ENCODE data around the gene COG6.

Gene COG6

DNA sequence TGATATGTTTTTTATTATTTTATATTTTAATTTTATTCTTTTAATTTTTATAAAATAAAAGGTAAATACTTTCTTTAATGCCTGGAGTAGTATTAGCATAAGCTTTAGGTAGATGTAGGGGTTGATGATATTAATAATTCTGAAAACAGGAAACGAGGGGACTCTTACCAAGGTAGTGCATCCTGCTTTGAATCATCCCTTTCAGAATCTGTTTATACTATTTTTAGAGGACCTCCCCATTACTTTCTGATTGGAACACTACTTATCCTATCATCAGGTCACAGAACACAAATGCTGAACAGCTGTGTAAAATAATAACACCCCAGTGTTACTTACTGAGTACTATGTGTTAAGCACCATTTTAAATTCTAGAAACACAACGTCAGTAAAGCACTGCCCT, 27.3 kb downstream of the COG6 start:
- TF ChIP-seq, protein P1, sequence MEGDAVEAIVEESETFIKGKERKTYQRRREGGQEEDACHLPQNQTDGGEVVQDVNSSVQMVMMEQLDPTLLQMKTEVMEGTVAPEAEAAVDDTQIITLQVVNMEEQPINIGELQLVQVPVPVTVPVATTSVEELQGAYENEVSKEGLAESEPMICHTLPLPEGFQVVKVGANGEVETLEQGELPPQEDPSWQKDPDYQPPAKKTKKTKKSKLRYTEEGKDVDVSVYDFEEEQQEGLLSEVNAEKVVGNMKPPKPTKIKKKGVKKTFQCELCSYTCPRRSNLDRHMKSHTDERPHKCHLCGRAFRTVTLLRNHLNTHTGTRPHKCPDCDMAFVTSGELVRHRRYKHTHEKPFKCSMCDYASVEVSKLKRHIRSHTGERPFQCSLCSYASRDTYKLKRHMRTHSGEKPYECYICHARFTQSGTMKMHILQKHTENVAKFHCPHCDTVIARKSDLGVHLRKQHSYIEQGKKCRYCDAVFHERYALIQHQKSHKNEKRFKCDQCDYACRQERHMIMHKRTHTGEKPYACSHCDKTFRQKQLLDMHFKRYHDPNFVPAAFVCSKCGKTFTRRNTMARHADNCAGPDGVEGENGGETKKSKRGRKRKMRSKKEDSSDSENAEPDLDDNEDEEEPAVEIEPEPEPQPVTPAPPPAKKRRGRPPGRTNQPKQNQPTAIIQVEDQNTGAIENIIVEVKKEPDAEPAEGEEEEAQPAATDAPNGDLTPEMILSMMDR (IDR thresholded peaks at IDR 0.05), result no peak
- Mint-ChIP-seq H3K36me3 (ENCODE audit: low read depth) (peaks cover 49% of the 10 kb centered on the region), H3K27ac (no peak overlapping the region), H3K9me3 (peaks cover 12% of the 10 kb centered on the region), H3K27me3 (ENCODE audit: low read depth, poor library complexity) (no peaks in the 10 kb centered on the region), H3K4me3 (no peak overlapping the region), H3K4me1 (no peaks in the 10 kb centered on the region)
- no peak for DNase-seq

DNA sequence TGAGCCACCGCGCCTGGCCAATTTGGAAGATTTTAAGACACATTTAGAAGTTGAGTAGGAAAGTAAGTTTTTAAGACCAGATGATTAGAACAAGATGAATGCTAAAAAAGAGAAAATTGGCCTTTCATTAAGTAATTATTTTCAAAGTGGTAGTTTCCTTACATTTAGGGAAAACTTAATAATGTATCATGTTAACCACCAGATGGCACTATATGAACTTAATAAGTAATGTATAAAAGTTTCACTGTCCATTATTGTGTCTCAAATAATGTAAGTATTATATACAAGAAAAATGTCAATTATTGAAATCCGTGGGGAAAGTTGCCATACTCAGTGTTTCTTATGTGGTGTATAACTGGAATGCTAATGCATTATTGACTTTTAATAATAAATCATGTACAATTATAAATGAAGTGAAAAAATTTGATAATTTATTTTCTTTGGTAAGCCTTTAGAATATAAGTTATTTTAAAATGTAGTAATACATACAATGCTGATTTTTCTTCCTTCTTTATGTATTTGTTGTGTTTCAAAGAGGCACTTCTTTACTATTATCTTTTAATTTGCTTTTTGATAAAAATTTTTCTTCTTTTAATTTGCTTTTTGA, 29.2 kb downstream of the COG6 start:
- H3K9me3 Mint-ChIP-seq, result peaks cover 8% of the 10 kb centered on the region
- TF ChIP-seq, protein P1 (IDR thresholded peaks at IDR 0.05), result peak; percentile 47
- H3K27me3 Mint-ChIP-seq (ENCODE audit: low read depth, poor library complexity), result no peaks in the 10 kb centered on the region
- peaks cover 41% of the 10 kb centered on the region for H3K36me3 Mint-ChIP-seq (ENCODE audit: low read depth)
- no peak overlapping the region for H3K27ac Mint-ChIP-seq
- H3K4me1 Mint-ChIP-seq, result no peaks in the 10 kb centered on the region
- no peak overlapping the region for H3K4me3 Mint-ChIP-seq
- DNase-seq, result no peak

DNA sequence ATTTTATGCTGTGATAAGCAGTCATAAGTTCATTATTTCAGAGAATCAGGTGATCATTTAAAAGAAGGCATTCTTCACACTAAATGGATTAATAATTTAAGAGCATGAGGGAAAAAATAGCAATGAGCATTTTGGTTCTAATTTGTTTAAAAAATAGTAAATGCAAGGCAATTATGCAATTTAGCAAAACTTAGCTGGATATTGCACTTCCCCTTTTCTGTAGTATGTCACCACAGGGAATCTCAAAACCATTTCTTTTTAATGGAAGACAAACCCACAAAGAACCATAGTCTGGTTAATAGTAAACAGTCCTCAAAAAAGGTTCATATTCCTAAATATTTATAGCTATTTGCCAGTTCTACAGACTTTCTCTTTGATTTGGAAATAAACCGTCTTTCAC, 30.2 kb downstream of the COG6 start:
- no peak for DNase-seq

DNA sequence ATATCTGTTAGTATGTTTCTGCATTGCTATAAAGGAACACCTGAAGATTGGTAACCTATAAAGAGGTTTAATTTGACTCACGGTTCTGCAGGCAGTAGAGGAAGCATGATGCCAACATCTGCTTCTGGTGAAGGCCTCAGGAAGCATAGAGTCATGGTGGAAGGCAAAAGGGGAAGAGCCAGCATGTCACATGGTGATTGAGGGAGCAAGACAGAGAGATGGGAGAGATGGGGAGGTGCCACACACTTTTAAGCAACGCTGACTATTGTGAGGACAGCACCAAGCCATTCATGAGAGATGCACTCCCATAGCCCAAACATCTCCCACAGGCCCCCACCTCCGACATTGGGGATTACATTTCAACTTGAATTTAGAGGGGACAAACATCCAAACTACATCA, 32.8 kb downstream of the COG6 start:
- no peak for DNase-seq
- Mint-ChIP-seq H3K36me3 (ENCODE audit: low read depth) (peaks cover 21% of the 10 kb centered on the region), H3K4me1 (no peaks in the 10 kb centered on the region), H3K27ac (no peak overlapping the region), H3K4me3 (no peak overlapping the region), H3K9me3 (no peaks in the 10 kb centered on the region), H3K27me3 (ENCODE audit: low read depth, poor library complexity) (no peaks in the 10 kb centered on the region)
- TF ChIP-seq, protein P1 (IDR thresholded peaks at IDR 0.05), result no peak

More for the DNA sequence above, 30.2 kb downstream of the COG6 start:
- Mint-ChIP-seq H3K4me1 (no peaks in the 10 kb centered on the region), H3K27me3 (ENCODE audit: low read depth, poor library complexity) (no peaks in the 10 kb centered on the region), H3K27ac (no peak overlapping the region), H3K36me3 (ENCODE audit: low read depth) (peaks cover 34% of the 10 kb centered on the region), H3K9me3 (peaks cover 6% of the 10 kb centered on the region), H3K4me3 (no peak overlapping the region)
- TF ChIP-seq, protein P1 (IDR thresholded peaks at IDR 0.05), result no peak

DNA sequence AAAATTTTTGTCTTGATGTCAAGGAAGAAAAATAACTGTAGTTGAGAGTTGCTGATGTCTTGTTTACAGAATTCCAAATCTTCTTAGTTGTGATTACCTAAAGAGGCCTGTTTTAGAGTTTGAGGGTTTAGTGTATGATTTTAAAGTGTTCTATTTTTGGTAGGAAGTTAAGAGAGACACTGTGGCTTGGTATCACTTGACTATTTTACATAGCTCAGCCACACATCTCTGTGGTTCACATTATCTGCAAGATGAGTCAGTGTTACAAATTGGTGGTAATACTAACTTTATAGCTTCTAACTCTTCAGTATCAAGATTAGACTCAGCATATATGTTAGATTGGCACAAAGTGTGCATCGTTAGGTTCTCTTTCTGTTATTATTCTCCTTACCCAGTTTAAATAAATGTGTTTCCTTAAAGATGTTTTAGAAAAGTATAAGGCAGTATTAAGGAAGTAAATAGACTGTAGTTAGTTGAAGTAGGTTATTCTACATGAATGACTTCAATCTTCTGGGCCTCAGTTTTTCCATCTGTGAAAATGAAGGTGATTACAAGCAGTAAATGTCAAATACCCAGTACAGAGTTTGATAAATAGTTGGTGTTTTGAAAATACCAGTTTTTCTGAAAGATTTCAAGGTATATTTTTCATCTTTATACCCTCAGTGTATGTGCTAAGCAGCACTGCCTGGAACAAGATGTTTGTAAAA, 33.4 kb downstream of the COG6 start:
- no peaks in the 10 kb centered on the region for H3K4me1 Mint-ChIP-seq
- TF ChIP-seq, protein P1 (IDR thresholded peaks at IDR 0.05), result no peak
- H3K36me3 Mint-ChIP-seq (ENCODE audit: low read depth), result peaks cover 19% of the 10 kb centered on the region
- H3K27ac Mint-ChIP-seq, result no peak overlapping the region
- no peaks in the 10 kb centered on the region for H3K9me3 Mint-ChIP-seq
- no peak overlapping the region for H3K4me3 Mint-ChIP-seq
- DNase-seq, result no peak
- no peaks in the 10 kb centered on the region for H3K27me3 Mint-ChIP-seq (ENCODE audit: low read depth, poor library complexity)
